ENCODE measurements around the gene SAG. TPM values are rescaled to one million over a fixed set of nuclear protein-coding genes. Genes with fewer than 3 reads are reported as not detected.

The SAG gene
- total RNA-seq, 4 donors from 2014 or later = 0.10 TPM; not detected in 3

DNA sequence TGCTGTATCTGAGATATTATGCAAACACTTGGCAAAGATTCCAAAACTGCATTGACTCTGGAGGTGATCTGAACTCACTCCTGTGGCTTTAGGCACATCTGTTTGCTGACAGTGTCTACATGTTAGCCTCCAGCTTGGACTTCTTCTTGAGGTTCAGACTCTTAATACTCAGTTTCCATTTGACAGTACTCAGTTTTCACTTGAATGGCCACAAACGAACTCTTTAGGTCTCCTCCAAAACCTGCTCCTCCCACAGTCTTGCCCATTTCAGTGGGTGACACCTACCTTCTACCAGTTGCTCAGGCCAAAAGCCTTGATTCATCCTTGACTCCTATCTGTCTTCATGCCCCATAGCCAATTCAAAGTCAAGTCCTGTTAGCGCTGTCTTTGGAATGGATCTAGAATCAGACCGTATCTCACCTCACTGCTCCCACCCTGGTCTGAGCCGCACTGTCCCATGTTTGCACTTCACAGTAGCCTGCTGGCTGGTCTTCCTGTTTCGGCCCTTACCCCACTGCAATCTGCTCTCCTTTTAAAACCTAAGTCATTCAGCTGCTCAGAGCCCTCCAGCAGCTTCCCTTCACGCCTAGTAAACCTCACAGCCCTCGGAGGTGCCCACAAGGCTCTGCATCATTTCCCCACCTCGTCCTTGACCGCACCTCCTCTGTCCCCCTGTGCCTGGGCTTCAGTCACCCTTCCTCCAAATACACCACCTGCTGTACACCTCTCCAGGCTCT is 45.6 kb upstream of the SAG start:
- in situ Hi-C loops (cut with MboI; ENCODE audit: low sequenced_read_pairs in 4 of 4) (no loop called here), intact Hi-C loops (cut with DNase I; ENCODE audit: low total_unique reads) (no loop called here)
- Histone ChIP-seq H3K4me1 (no peaks in the 10 kb centered on the region), H3K9me3 (no peaks in the 10 kb centered on the region), H3K27ac (no peak overlapping the region), H3K36me3 (peaks cover 0 to 93% of the 10 kb centered on the region in 2 donors), H3K27me3 (no peaks in the 10 kb centered on the region), H3K4me3 (no peak overlapping the region)
- ATAC-seq (no peak), DNase-seq (no peak)
- no peak for TF ChIP-seq POLR2A (IDR thresholded peaks at IDR 0.05)
- TF ChIP-seq, protein P1, sequence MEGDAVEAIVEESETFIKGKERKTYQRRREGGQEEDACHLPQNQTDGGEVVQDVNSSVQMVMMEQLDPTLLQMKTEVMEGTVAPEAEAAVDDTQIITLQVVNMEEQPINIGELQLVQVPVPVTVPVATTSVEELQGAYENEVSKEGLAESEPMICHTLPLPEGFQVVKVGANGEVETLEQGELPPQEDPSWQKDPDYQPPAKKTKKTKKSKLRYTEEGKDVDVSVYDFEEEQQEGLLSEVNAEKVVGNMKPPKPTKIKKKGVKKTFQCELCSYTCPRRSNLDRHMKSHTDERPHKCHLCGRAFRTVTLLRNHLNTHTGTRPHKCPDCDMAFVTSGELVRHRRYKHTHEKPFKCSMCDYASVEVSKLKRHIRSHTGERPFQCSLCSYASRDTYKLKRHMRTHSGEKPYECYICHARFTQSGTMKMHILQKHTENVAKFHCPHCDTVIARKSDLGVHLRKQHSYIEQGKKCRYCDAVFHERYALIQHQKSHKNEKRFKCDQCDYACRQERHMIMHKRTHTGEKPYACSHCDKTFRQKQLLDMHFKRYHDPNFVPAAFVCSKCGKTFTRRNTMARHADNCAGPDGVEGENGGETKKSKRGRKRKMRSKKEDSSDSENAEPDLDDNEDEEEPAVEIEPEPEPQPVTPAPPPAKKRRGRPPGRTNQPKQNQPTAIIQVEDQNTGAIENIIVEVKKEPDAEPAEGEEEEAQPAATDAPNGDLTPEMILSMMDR (IDR thresholded peaks at IDR 0.05 in 4 of 5, conservative IDR thresholded peaks at IDR 0.05 in 1 of 5) = no peak

DNA sequence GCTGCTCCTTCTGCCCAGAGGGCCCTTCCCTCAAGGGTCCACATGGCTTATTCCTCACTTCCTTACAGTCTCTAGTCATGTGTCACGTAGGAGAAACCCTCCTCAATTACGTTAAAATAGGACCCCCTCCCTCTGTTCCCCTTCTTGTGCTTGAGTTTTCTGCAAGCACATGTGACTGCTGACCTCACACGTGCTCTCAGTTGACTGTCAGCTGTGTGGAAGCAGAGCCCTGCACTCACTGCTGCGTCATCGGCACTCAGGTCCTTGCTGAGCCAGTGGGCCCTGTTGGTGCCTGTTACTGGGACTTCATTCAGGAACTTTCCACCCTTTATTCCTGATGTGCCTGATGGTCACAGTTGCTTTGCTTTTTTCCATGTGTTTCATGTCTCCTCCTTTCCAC is 45.1 kb upstream of the SAG start:
- H3K4me1 ChIP-seq = no peaks in the 10 kb centered on the region
- no peak overlapping the region for H3K4me3 ChIP-seq
- TF ChIP-seq POLR2A (IDR thresholded peaks at IDR 0.05) = no peak
- TF ChIP-seq, protein P1 (IDR thresholded peaks at IDR 0.05 in 4 of 5, conservative IDR thresholded peaks at IDR 0.05 in 1 of 5) = no peak
- DNase-seq (no peak), ATAC-seq (no peak)
- H3K27me3 ChIP-seq = no peaks in the 10 kb centered on the region
- in situ Hi-C loops (cut with MboI; ENCODE audit: low sequenced_read_pairs in 4 of 4) (no loop called here), intact Hi-C loops (cut with DNase I; ENCODE audit: low total_unique reads) (no loop called here)
- no peak overlapping the region for H3K27ac ChIP-seq
- H3K9me3 ChIP-seq = no peaks in the 10 kb centered on the region
- peaks cover 0 to 93% of the 10 kb centered on the region in 2 donors for H3K36me3 ChIP-seq

DNA sequence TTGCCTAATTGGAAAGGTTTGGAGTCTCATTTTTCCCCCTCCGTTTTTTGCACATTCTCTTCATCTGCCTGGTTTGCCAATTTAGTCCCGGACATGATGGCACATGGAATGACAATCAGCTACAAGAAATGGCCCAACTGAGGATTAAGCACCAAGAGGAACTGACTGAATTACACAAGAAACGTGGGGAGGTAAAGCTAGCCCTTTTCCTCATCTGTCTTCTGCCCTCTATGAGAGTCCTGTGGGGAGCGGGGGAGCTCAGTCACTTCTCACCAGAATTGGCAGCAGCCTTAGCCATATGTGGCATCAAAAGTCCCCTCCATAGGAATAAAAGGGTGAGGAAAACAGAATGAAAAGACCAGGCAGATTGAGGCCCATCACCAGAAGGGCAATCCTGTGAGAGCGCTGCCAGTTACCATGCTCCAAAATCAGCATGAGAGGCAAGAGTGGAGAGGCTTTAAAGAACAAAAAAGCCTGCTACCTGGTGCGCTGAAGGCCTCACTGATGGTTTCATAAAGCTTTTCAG is 44.5 kb upstream of the SAG start:
- Histone ChIP-seq H3K27me3 (no peaks in the 10 kb centered on the region), H3K27ac (no peak overlapping the region), H3K36me3 (peaks cover 0 to 93% of the 10 kb centered on the region in 2 donors), H3K4me1 (no peaks in the 10 kb centered on the region), H3K9me3 (no peaks in the 10 kb centered on the region), H3K4me3 (no peak overlapping the region)
- ATAC-seq (no peak), DNase-seq (no peak)
- TF ChIP-seq POLR2A (IDR thresholded peaks at IDR 0.05) = no peak
- TF ChIP-seq, protein P1 (IDR thresholded peaks at IDR 0.05 in 4 of 5, conservative IDR thresholded peaks at IDR 0.05 in 1 of 5) = no peak
- intact Hi-C loops (cut with DNase I; ENCODE audit: low total_unique reads) (no loop called here), in situ Hi-C loops (cut with MboI; ENCODE audit: low sequenced_read_pairs in 4 of 4) (no loop called here)

DNA sequence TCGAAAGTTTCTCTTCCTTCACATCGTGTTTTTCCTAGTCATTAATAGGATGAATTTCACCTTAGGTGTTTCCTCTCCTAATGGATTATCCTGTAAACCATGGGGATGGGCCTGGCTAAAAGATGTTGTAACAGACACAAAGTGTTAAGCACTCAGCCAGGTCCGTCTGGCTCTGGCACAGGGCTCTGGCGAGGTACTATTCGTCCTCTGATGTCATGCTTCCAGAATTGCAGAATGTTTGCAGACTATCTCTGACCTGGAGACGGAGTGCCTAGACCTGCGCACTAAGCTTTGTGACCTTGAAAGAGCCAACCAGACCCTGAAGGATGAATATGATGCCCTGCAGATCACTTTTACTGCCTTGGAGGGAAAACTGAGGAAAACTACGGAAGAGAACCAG is 42.9 kb upstream of the SAG start:
- in situ Hi-C loops (cut with MboI; ENCODE audit: low sequenced_read_pairs in 4 of 4) = no loop called here
- H3K27ac ChIP-seq = no peak overlapping the region
- TF ChIP-seq, protein P1 (IDR thresholded peaks at IDR 0.05 in 4 of 5, conservative IDR thresholded peaks at IDR 0.05 in 1 of 5) = no peak
- TF ChIP-seq POLR2A (IDR thresholded peaks at IDR 0.05) = no peak

More for the DNA sequence above, 42.9 kb upstream of the SAG start:
- ATAC-seq (no peak), DNase-seq (no peak)
- Histone ChIP-seq H3K36me3 (peaks cover 0 to 93% of the 10 kb centered on the region in 2 donors), H3K4me3 (no peak overlapping the region), H3K4me1 (no peaks in the 10 kb centered on the region), H3K9me3 (no peaks in the 10 kb centered on the region), H3K27me3 (no peaks in the 10 kb centered on the region)
- intact Hi-C loops (cut with DNase I; ENCODE audit: low total_unique reads) = no loop called here

Measured in gastrocnemius medialis (tissue), 4 donors.